HepG2 (cell line): ENCODE data around the gene LENG1. TPM values are rescaled to one million over a fixed set of nuclear protein-coding genes. Genes with fewer than 3 reads are reported as not detected.

Source experiments
- AGO1 ChIP-seq: fragments of 200-400 bp; formaldehyde crosslinking; IDR thresholded peaks from 2 replicates; pipeline ENCODE4 v1.6.1; 2017; ENCODE audit warnings: mild to moderate bottlenecking, low read depth, low read length, moderate library complexity; ENCODE audit not compliant: poor library complexity, severe bottlenecking
- AGO2 ChIP-seq: fragments of 200-400 bp; formaldehyde crosslinking; optimal IDR thresholded peaks from 2 replicates; pipeline ENCODE3; 2017; ENCODE audit warnings: mild to moderate bottlenecking, low read depth, low read length, moderate library complexity
- GZF1 ChIP-seq: sonication (generic); formaldehyde crosslinking; IDR thresholded peaks from 2 replicates; pipeline ENCODE4 v1.5.1; 2020; ENCODE audit warnings: mild to moderate bottlenecking, missing genetic modification reagents
- IRX3 ChIP-seq: sonication (generic); formaldehyde crosslinking; IDR thresholded peaks from 2 replicates; pipeline ENCODE4 v1.8.1; 2023; ENCODE audit warnings: mild to moderate bottlenecking, low read depth, missing genetic modification reagents, borderline replicate concordance
- MAFK ChIP-seq, 2 experiments: IDR thresholded peaks in 1 of 2; conservative IDR thresholded peaks in 1 of 2; 2 replicates each; pipeline ENCODE4 v1.6.1; 2011; ENCODE audit warnings: improper control_type of control experiment in 2 of 2, low read length in 2 of 2
- MBD4 ChIP-seq: IDR thresholded peaks from 2 replicates; pipeline ENCODE4 v1.6.1; 2012; ENCODE audit warnings: low read length, inconsistent platforms, borderline replicate concordance
- MTF2 ChIP-seq: sonication (generic); formaldehyde crosslinking; IDR thresholded peaks from 2 replicates; pipeline ENCODE4 v1.5.0; 2020; ENCODE audit warnings: missing genetic modification reagents, borderline replicate concordance
- NAIF1 ChIP-seq: sonication (generic); formaldehyde crosslinking; IDR thresholded peaks from 2 replicates; pipeline ENCODE4 v1.5.0; 2020; ENCODE audit warnings: mild to moderate bottlenecking, missing genetic modification reagents, borderline replicate concordance
- NCOA5 ChIP-seq: sonication (generic); formaldehyde crosslinking; IDR thresholded peaks from 2 replicates; pipeline ENCODE4 v1.4.0; 2020; ENCODE audit warnings: missing genetic modification reagents
- NFE2 ChIP-seq: sonication (generic); formaldehyde crosslinking; IDR thresholded peaks from 2 replicates; pipeline ENCODE4 v1.4.0; 2020; ENCODE audit warnings: missing genetic modification reagents
- RBM22 ChIP-seq: fragments of 200-400 bp; formaldehyde crosslinking; optimal IDR thresholded peaks from 2 replicates; pipeline ENCODE3; 2017; ENCODE audit warnings: mild to moderate bottlenecking, low read length, moderate library complexity
- SP1 ChIP-seq, 2 experiments: fragments of 450-650 bp in 1 of 2; sonication (generic) in 1 of 2; formaldehyde crosslinking in 1 of 2; IDR thresholded peaks; 2 replicates each; pipeline versions ENCODE4 v1.4.0 to v1.6.1; 2016 to 2020; ENCODE audit warnings: missing genetic modification reagents in 1 of 2
- U2AF1 ChIP-seq: fragments of 200-400 bp; formaldehyde crosslinking; optimal IDR thresholded peaks from 2 replicates; pipeline ENCODE3; 2017; ENCODE audit warnings: mild to moderate bottlenecking, low read depth, low read length
- ZNF256 ChIP-seq: sonication (generic); formaldehyde crosslinking; conservative IDR thresholded peaks from 2 replicates; pipeline ENCODE4 v1.4.0; 2020; ENCODE audit warnings: missing genetic modification reagents
- ZNF567 ChIP-seq: sonication (generic); formaldehyde crosslinking; IDR thresholded peaks from 2 replicates; pipeline ENCODE4 v1.8.1; 2023; ENCODE audit warnings: mild to moderate bottlenecking, missing genetic modification reagents, borderline replicate concordance
- ZZZ3 ChIP-seq: sonication (generic); formaldehyde crosslinking; IDR thresholded peaks from 2 replicates; pipeline ENCODE4 v1.4.0; 2020; ENCODE audit warnings: missing genetic modification reagents, mild to moderate bottlenecking, borderline replicate concordance
- polyA plus RNA-seq, 8 experiments: library from polyadenylated mRNA; depleted of rRNA in 3 of 8; stranded (reverse) in 7 of 8; unstranded in 1 of 8; fragments of >200 nt; fragmentation: Illumina TruSeq in 4 of 8; extraction: Trizol in 4 of 8; gene quantifications; 2 replicates each; pipeline versions ENCODE4 v1.2.1 to v1.2.3, GENCODE V29; 2011 to 2016; ENCODE audit warnings: low read depth in 4 of 8, missing spikeins in 1 of 8, mixed read lengths in 1 of 8; ENCODE audit not compliant: insufficient read depth in 1 of 8
- total RNA-seq, 5 experiments: library from RNA; depleted of rRNA; stranded (reverse); fragments of >200 nt; fragmentation: Illumina TruSeq; extraction: Trizol; gene quantifications; 2 replicates each; pipeline ENCODE4 v1.2.3, GENCODE V29; 2016; ENCODE audit warnings: low read depth in 1 of 5
- TF ChIP-seq, protein P1 (sequence below): sonication (generic); formaldehyde crosslinking; IDR thresholded peaks from 2 replicates; pipeline ENCODE4 v1.9.0; 2021; ENCODE audit warnings: missing genetic modification reagents, borderline replicate concordance
- TF ChIP-seq, protein P2 (sequence below): sonication (generic); formaldehyde crosslinking; IDR thresholded peaks from 2 replicates; pipeline ENCODE4 v1.4.0; 2020; ENCODE audit warnings: mild to moderate bottlenecking, missing genetic modification reagents, borderline replicate concordance
- TF ChIP-seq, protein P3 (sequence below): sonication (generic); formaldehyde crosslinking; conservative IDR thresholded peaks from 2 replicates; pipeline ENCODE4 v1.4.0; 2020; ENCODE audit warnings: missing genetic modification reagents

Gene LENG1
- total and polyA plus RNA-seq, 2 of the 13 experiments (the other 11 are each of a cell fraction or from before 2014, with no cell fraction given): 1.8 to 3.8 TPM

DNA sequence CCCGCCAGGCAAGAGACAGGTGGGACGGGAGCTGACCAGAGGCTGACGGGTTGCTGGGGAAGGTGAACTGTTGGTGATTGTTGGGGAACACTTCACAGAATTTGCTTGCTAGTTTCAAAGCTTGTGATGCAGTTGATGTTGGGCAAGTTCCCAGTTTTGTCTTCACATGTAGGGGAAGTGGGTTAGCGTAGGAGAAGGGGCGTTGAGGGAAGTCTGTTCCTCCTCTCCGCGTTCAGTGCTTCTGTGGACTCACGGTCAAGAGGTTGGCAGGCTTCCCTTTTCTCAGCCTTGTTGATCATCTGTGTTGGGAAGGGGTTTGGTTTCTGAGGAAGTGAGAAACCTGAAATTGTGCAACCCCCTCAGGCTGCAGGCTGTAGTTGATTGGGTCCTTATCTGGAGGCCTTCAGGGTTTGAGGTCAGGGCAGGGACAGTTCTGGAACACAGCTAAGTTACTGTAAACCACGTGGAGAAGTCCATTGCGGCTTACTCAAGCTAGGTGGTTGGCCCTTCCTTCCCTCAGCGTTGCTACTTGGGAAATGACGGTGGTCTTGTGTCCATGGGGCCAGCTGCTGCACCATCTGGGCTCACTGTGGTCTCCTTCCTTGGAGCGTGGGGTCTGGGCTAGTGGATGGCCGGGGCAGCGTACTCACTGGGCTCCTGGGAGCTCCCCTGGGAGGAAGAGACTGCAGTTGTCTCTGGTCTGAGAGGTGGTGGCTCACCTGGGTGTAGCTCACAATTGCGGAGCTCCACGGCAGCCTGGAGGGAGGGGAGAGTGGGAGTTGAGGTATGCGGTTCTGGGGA lies 48.7 kb upstream of the LENG1 start (continued):
- TF ChIP-seq AGO1 (no peak), NAIF1 (no peak), MTF2 (CRISPR knock-in tag) (no peak), SP1 (IDR thresholded peaks at IDR 0.05) (no peak), SP1 (CRISPR knock-in tag; IDR thresholded peaks at IDR 0.05) (no peak), NFE2 (CRISPR knock-in tag) (0 out of 2 replicates have a peak, but pooled peaks have one; percentile 11), ZNF256 (CRISPR knock-in tag) (no peak), MAFK (conservative IDR thresholded peaks at IDR 0.05 in 1 of 2, IDR thresholded peaks at IDR 0.05 in 1 of 2; ENCODE audit: low read length in 2 of 2) (no peak), RBM22 (peak; percentile 94), NCOA5 (CRISPR knock-in tag) (no peak), MBD4 (0 out of 2 replicates have a peak, but pooled peaks have one; percentile 46), ZNF567 (no peak), GZF1 (no peak), U2AF1 (no peak), IRX3 (CRISPR knock-in tag) (no peak), AGO2 (peak; percentile 34), ZZZ3 (no peak)
- TF ChIP-seq, protein P1, sequence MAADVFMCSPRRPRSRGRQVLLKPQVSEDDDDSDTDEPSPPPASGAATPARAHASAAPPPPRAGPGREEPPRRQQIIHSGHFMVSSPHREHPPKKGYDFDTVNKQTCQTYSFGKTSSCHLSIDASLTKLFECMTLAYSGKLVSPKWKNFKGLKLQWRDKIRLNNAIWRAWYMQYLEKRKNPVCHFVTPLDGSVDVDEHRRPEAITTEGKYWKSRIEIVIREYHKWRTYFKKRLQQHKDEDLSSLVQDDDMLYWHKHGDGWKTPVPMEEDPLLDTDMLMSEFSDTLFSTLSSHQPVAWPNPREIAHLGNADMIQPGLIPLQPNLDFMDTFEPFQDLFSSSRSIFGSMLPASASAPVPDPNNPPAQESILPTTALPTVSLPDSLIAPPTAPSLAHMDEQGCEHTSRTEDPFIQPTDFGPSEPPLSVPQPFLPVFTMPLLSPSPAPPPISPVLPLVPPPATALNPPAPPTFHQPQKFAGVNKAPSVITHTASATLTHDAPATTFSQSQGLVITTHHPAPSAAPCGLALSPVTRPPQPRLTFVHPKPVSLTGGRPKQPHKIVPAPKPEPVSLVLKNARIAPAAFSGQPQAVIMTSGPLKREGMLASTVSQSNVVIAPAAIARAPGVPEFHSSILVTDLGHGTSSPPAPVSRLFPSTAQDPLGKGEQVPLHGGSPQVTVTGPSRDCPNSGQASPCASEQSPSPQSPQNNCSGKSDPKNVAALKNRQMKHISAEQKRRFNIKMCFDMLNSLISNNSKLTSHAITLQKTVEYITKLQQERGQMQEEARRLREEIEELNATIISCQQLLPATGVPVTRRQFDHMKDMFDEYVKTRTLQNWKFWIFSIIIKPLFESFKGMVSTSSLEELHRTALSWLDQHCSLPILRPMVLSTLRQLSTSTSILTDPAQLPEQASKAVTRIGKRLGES (CRISPR knock-in tag): no peak
- TF ChIP-seq, protein P2, sequence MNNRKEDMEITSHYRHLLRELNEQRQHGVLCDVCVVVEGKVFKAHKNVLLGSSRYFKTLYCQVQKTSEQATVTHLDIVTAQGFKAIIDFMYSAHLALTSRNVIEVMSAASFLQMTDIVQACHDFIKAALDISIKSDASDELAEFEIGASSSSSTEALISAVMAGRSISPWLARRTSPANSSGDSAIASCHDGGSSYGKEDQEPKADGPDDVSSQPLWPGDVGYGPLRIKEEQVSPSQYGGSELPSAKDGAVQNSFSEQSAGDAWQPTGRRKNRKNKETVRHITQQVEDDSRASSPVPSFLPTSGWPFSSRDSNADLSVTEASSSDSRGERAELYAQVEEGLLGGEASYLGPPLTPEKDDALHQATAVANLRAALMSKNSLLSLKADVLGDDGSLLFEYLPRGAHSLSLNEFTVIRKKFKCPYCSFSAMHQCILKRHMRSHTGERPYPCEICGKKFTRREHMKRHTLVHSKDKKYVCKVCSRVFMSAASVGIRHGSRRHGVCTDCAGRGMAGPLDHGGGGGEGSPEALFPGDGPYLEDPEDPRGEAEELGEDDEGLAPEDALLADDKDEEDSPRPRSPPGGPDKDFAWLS: no peak
- TF ChIP-seq, protein P3, sequence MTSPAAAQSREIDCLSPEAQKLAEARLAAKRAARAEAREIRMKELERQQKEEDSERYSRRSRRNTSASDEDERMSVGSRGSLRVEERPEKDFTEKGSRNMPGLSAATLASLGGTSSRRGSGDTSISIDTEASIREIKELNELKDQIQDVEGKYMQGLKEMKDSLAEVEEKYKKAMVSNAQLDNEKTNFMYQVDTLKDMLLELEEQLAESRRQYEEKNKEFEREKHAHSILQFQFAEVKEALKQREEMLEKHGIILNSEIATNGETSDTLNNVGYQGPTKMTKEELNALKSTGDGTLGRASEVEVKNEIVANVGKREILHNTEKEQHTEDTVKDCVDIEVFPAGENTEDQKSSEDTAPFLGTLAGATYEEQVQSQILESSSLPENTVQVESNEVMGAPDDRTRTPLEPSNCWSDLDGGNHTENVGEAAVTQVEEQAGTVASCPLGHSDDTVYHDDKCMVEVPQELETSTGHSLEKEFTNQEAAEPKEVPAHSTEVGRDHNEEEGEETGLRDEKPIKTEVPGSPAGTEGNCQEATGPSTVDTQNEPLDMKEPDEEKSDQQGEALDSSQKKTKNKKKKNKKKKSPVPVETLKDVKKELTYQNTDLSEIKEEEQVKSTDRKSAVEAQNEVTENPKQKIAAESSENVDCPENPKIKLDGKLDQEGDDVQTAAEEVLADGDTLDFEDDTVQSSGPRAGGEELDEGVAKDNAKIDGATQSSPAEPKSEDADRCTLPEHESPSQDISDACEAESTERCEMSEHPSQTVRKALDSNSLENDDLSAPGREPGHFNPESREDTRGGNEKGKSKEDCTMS (CRISPR knock-in tag): no peak
